Peyer's patch (tissue), 4 donors: ENCODE data around the gene CYP3A4. TPM values are rescaled to one million over a fixed set of nuclear protein-coding genes. Genes with fewer than 3 reads are reported as not detected.
A peak's percentile ranks its signal among the peaks of the same experiment; 100 is the strongest.
"Not testable (repeated sequence)": the region's sequence is repeated elsewhere in the genome, so short reads cannot be mapped to it uniquely, and the experiment has no call there.

Experiments
- DNase-seq, 3 donors: peaks; one replicate each; pipeline ENCODE4 v3.0.0-alpha.2; 2017 to 2019
- H3K27ac ChIP-seq, 4 donors: fragments of 200-600 bp; sonication (generic); one replicate each; pipeline ENCODE4 v1.5.1; 2016 to 2019
- H3K27me3 ChIP-seq, 2 donors: fragments of 200-600 bp; sonication (generic); one replicate each; pipeline ENCODE4 v1.5.1; 2019
- H3K36me3 ChIP-seq, 3 donors: fragments of 200-600 bp; sonication (generic); one replicate each; pipeline ENCODE4 v1.5.1; 2016 to 2019
- H3K4me1 ChIP-seq, 4 donors: fragments of 200-600 bp; sonication (generic); one replicate each; pipeline ENCODE4 v1.5.1; 2016 to 2019
- H3K4me3 ChIP-seq, 4 donors: fragments of 200-600 bp; sonication (generic); 1 replicate in 3 of 4; 2 replicates in 1 of 4; pipeline ENCODE4 v1.5.1; 2016 to 2019; ENCODE audit warnings: mild to moderate bottlenecking in 1 of 4
- H3K9me3 ChIP-seq, 4 donors: fragments of 200-600 bp; sonication (generic); one replicate each; pipeline ENCODE4 v1.5.1; 2016 to 2019; ENCODE audit warnings: mild to moderate bottlenecking in 1 of 4
- CTCF ChIP-seq, 6 experiments: fragments of 450-650 bp in 4 of 6; fragments of 200-600 bp in 2 of 6; sonication (generic) in 1 of 6; IDR thresholded peaks; one replicate each; pipeline ENCODE4 v1.5.1; 2017 to 2019; ENCODE audit warnings: antibody characterized with exemption in 6 of 6, mild to moderate bottlenecking in 3 of 6, moderate library complexity in 1 of 6
- POLR2A ChIP-seq, 2 donors: fragments of 450-650 bp; IDR thresholded peaks; one replicate each; pipeline ENCODE4 v1.5.1; 2017; ENCODE audit warnings: antibody characterized with exemption in 2 of 2, mild to moderate bottlenecking in 2 of 2, moderate library complexity in 2 of 2
- total RNA-seq, 4 donors: library from RNA; depleted of rRNA; stranded (reverse); fragments of >200 nt; gene quantifications; one replicate each; pipeline ENCODE4 v1.1.0, GENCODE V29; 2016

CYP3A4 gene
- total RNA-seq, 4 donors from 2014 or later = 16.5 to 3,180 (median 690) TPM

GRCh38 chr7:99782012-99782953, 1.7 kb downstream of the CYP3A4 start:
- Histone ChIP-seq H3K27me3 (no peaks in the 10 kb centered on the region), H3K36me3 (no peaks in the 10 kb centered on the region), H3K4me1 (peaks cover 0 to 6% (median 4%) of the 10 kb centered on the region in 4 donors), H3K27ac (peak overlapping the region in 2 of 4 donors; percentile 69 to 85), H3K4me3 (peak overlapping the region in 2 of 4 donors; percentile 36 to 52), H3K9me3 (no peaks in the 10 kb centered on the region)
- TF ChIP-seq CTCF (IDR thresholded peaks at IDR 0.05) (no peak), POLR2A (IDR thresholded peaks at IDR 0.05) (peak in 1 of 2 donors; percentile 8)
- no peak for DNase-seq

GRCh38 chr7:99780588-99780987, 3.4 kb downstream of the CYP3A4 start:
- Histone ChIP-seq H3K27ac (peak overlapping the region in 1 of 4 donors; percentile 1), H3K4me3 (no peak overlapping the region), H3K36me3 (no peaks in the 10 kb centered on the region), H3K27me3 (no peaks in the 10 kb centered on the region), H3K9me3 (no peaks in the 10 kb centered on the region), H3K4me1 (peaks cover 0 to 6% (median 2%) of the 10 kb centered on the region in 4 donors)
- TF ChIP-seq CTCF (IDR thresholded peaks at IDR 0.05) = no peak
- TF ChIP-seq POLR2A (IDR thresholded peaks at IDR 0.05) = no peak
- no peak for DNase-seq

GRCh38 chr7:99779949-99780348, 4.0 kb downstream of the CYP3A4 start:
- H3K27ac ChIP-seq = peak overlapping the region in 1 of 4 donors; percentile 1
- H3K36me3 ChIP-seq = no peaks in the 10 kb centered on the region
- no peaks in the 10 kb centered on the region for H3K9me3 ChIP-seq
- H3K27me3 ChIP-seq = no peaks in the 10 kb centered on the region
- H3K4me3 ChIP-seq = no peak overlapping the region
- peaks cover 0 to 4% (median 2%) of the 10 kb centered on the region in 4 donors for H3K4me1 ChIP-seq
- TF ChIP-seq CTCF (IDR thresholded peaks at IDR 0.05) = no peak
- TF ChIP-seq POLR2A (IDR thresholded peaks at IDR 0.05) = no peak
- no peak for DNase-seq

- TF ChIP-seq POLR2A (IDR thresholded peaks at IDR 0.05) = no peak
- TF ChIP-seq CTCF (IDR thresholded peaks at IDR 0.05) = no peak
- no peak overlapping the region for H3K27ac ChIP-seq
- H3K9me3 ChIP-seq = no peaks in the 10 kb centered on the region
These were observed 5.1 kb downstream of the CYP3A4 start for GRCh38 chr7:99778880-99779279.

GRCh38 chr7:99773395-99773794, 10.6 kb downstream of the CYP3A4 start:
- H3K9me3 ChIP-seq, H3K4me1 ChIP-seq, H3K27me3 ChIP-seq, H3K4me3 ChIP-seq, DNase-seq, H3K36me3 ChIP-seq: not testable (repeated sequence)
- H3K27ac ChIP-seq = peak overlapping the region in 3 of 4 donors; percentile 30 to 72 (median 69)
- TF ChIP-seq CTCF (IDR thresholded peaks at IDR 0.05) = peak in 1 of 6 experiments; percentile 9

More at GRCh38 chr7:99778880-99779279, 5.1 kb downstream of the CYP3A4 start:
- no peak overlapping the region for H3K4me3 ChIP-seq
- DNase-seq = no peak
- no peaks in the 10 kb centered on the region for H3K27me3 ChIP-seq
- no peaks in the 10 kb centered on the region for H3K4me1 ChIP-seq
- H3K36me3 ChIP-seq = no peaks in the 10 kb centered on the region
